HAP-1 (cell line): Measurements from ENCODE around the gene WNT2B.

Source experiments
- DNase-seq, 2 experiments: peaks; one replicate each; pipeline ENCODE4 v3.0.0-alpha.2; 2016 to 2020; ENCODE audit warnings: low spot score in 2 of 2
- H3K27me3 ChIP-seq: fragments of 250-450 bp; sonication (Bioruptor Pico); 2 replicates; pipeline ENCODE4 v1.5.1; 2020; ENCODE audit warnings: low read depth, mild to moderate bottlenecking, moderate library complexity
- H3K36me3 ChIP-seq: fragments of 250-450 bp; sonication (Bioruptor Pico); replicated peaks from 2 replicates; pipeline ENCODE4 v1.5.1; 2020; ENCODE audit warnings: mild to moderate bottlenecking
- H3K4me1 ChIP-seq: fragments of 250-450 bp; sonication (Bioruptor Pico); 2 replicates; pipeline ENCODE4 v1.5.1; 2020; ENCODE audit warnings: mild to moderate bottlenecking
- H3K4me3 ChIP-seq: fragments of 250-450 bp; sonication (Bioruptor Pico); 2 replicates; pipeline ENCODE4 v1.5.1; 2020; ENCODE audit warnings: mild to moderate bottlenecking, moderate library complexity
- H3K9me3 ChIP-seq: fragments of 250-450 bp; sonication (Bioruptor Pico); 2 replicates; pipeline ENCODE4 v1.5.1; 2020; ENCODE audit warnings: mild to moderate bottlenecking, moderate library complexity
- in situ Hi-C: fragments of 300-500 bp; cut with MboI; formaldehyde crosslinking; loops from 3 replicates; pipeline ENCODE4 v1.14.3; 2020; ENCODE audit warnings: low sequenced_read_pairs, inconsistent platforms, mixed read lengths

Gene WNT2B

GRCh38 chr1:112509005-112509659, 367 bp downstream of the WNT2B start:
- H3K4me1 ChIP-seq, result no peaks in the 10 kb centered on the region
- no peaks in the 10 kb centered on the region for H3K9me3 ChIP-seq
- H3K27me3 ChIP-seq, result no peaks in the 10 kb centered on the region
- in situ Hi-C loops, result no loop called here
- DNase-seq, result no peak
- peak overlapping the region; percentile 42 for H3K4me3 ChIP-seq
- no peaks in the 10 kb centered on the region for H3K36me3 ChIP-seq

GRCh38 chr1:112509660-112510178, 954 bp downstream of the WNT2B start:
- Histone ChIP-seq H3K4me1 (no peaks in the 10 kb centered on the region), H3K9me3 (no peaks in the 10 kb centered on the region), H3K27me3 (no peaks in the 10 kb centered on the region), H3K36me3 (no peaks in the 10 kb centered on the region), H3K4me3 (no peak overlapping the region)
- in situ Hi-C loops, result no loop called here
- no peak for DNase-seq

DNA sequence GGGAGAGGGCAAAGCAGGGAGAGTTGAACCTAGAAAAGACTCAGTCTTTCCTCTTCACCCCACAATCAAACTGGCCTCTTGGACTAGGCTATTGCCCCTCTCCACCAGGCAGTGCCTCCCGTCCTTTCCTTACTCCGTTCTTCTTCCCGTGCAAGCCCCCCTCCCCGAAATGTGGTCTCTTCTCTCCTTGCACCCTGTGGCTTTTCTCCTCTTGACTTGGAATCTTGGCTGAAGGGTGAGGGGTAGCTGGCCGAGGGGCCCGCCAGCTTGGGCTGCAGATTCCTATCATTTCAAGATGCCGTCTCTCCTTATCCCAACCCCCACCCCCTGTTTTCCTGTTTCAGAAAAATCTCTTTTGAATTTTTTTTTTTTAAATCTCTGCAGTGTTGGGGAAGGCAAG, 1.6 kb downstream of the WNT2B start:
- Histone ChIP-seq H3K4me1 (no peaks in the 10 kb centered on the region), H3K36me3 (no peaks in the 10 kb centered on the region), H3K9me3 (no peaks in the 10 kb centered on the region), H3K27me3 (no peaks in the 10 kb centered on the region), H3K4me3 (no peak overlapping the region)
- in situ Hi-C loops, result no loop called here
- DNase-seq, result no peak

DNA sequence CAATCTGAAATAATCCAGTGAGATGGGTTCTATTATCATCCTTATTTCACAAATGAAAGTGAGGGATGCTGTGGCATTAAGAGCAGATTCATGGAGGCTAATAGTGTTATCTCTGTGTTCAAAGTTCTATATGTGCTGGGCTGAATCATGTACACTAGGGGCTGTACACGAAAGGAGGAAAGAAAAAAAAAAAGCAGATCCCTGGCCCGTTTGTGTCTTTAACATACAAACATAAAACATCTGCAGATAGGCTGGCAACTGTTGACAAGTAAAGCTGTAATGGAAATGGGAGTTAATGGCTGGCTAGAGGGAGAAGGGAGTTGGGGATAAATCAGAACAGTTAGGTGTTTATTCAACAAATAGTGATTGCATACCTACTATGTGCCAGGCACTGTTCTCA, 3.1 kb downstream of the WNT2B start:
- no peak for DNase-seq
- no peaks in the 10 kb centered on the region for H3K4me1 ChIP-seq
- H3K27me3 ChIP-seq, result no peaks in the 10 kb centered on the region
- H3K9me3 ChIP-seq, result no peaks in the 10 kb centered on the region
- H3K4me3 ChIP-seq, result no peak overlapping the region
- no peaks in the 10 kb centered on the region for H3K36me3 ChIP-seq
- in situ Hi-C loops, result no loop called here

- no peak for DNase-seq
- no peak overlapping the region for H3K4me3 ChIP-seq
- in situ Hi-C loops, result no loop called here
- H3K9me3 ChIP-seq, result no peaks in the 10 kb centered on the region
- H3K36me3 ChIP-seq, result no peaks in the 10 kb centered on the region
- no peaks in the 10 kb centered on the region for H3K27me3 ChIP-seq
- no peaks in the 10 kb centered on the region for H3K4me1 ChIP-seq
Observed at GRCh38 chr1:112513112-112513870, 4.5 kb downstream of the WNT2B start.

- no peaks in the 10 kb centered on the region for H3K27me3 ChIP-seq
- H3K9me3 ChIP-seq, result no peaks in the 10 kb centered on the region
- no peak overlapping the region for H3K4me3 ChIP-seq
- no peak for DNase-seq
- H3K4me1 ChIP-seq, result no peaks in the 10 kb centered on the region
- in situ Hi-C loops, result no loop called here
- no peaks in the 10 kb centered on the region for H3K36me3 ChIP-seq
Observed at GRCh38 chr1:112514901-112515300, 6.1 kb downstream of the WNT2B start.

DNA sequence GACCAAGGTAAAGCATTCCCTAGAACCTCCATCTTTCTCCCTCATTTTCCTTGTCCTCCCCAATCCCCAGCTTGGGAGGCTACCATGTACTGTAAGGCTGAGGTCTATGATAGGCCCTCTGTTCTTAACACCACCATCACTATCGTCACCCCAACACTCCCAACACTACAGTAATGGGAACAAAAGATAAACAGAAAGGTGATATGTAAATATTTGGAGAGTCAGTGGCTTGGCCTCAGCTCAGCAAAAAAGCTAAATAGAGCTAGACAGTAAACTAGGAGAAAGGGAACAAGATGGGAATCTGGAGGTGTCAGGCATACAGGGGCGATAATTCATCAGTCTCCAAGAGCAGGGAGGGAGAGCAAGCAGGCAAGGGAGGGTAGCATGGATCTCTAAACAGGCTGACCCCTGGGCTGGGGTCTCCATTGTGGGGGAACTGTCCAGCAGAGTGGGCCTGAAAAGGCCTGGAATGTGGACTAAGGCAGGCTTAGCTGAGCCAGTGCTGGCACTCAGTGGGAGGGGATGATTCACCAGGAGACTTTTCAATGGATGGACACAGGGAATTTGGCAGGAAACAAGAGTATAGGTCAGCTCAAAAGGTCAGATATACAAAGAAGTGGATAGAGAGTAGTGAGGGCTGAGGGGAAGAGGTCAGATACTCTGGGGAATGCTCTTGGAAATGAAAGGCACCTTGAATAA, 6.7 kb downstream of the WNT2B start:
- Histone ChIP-seq H3K4me3 (no peak overlapping the region), H3K4me1 (no peaks in the 10 kb centered on the region), H3K27me3 (no peaks in the 10 kb centered on the region), H3K9me3 (no peaks in the 10 kb centered on the region), H3K36me3 (no peaks in the 10 kb centered on the region)
- DNase-seq, result no peak
- in situ Hi-C loops, result no loop called here

DNA sequence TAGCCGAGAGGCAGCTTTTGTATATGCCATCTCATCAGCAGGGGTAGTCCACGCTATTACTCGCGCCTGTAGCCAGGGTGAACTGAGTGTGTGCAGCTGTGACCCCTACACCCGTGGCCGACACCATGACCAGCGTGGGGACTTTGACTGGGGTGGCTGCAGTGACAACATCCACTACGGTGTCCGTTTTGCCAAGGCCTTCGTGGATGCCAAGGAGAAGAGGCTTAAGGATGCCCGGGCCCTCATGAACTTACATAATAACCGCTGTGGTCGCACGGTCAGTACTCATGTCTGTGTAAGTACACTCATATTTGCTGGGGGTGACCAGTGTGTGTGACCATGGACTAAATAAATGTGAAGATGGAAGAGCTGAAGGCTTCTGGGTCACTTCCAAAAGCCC, 7.4 kb downstream of the WNT2B start:
- H3K4me1 ChIP-seq, result no peaks in the 10 kb centered on the region
- no peak for DNase-seq
- no peak overlapping the region for H3K4me3 ChIP-seq
- H3K9me3 ChIP-seq, result no peaks in the 10 kb centered on the region
- in situ Hi-C loops, result no loop called here
- no peaks in the 10 kb centered on the region for H3K36me3 ChIP-seq
- no peaks in the 10 kb centered on the region for H3K27me3 ChIP-seq

- in situ Hi-C loops, result no loop called here
Observed at GRCh38 chr1:112517231-112517630, 8.5 kb downstream of the WNT2B start.

GRCh38 chr1:112517646-112518045, 8.9 kb downstream of the WNT2B start:
- Histone ChIP-seq H3K4me1 (no peaks in the 10 kb centered on the region), H3K36me3 (no peaks in the 10 kb centered on the region), H3K9me3 (no peaks in the 10 kb centered on the region), H3K27me3 (no peaks in the 10 kb centered on the region), H3K4me3 (no peak overlapping the region)
- DNase-seq, result no peak
- in situ Hi-C loops, result no loop called here

More at GRCh38 chr1:112517231-112517630, 8.5 kb downstream of the WNT2B start:
- DNase-seq, result no peak
- Histone ChIP-seq H3K27me3 (no peaks in the 10 kb centered on the region), H3K4me1 (no peaks in the 10 kb centered on the region), H3K9me3 (no peaks in the 10 kb centered on the region), H3K36me3 (no peaks in the 10 kb centered on the region), H3K4me3 (no peak overlapping the region)

- in situ Hi-C loops, result no loop called here
- Histone ChIP-seq H3K36me3 (no peaks in the 10 kb centered on the region), H3K4me3 (no peak overlapping the region), H3K4me1 (no peaks in the 10 kb centered on the region), H3K27me3 (no peaks in the 10 kb centered on the region), H3K9me3 (no peaks in the 10 kb centered on the region)
- no peak for DNase-seq
Observed at GRCh38 chr1:112518186-112518585, 9.4 kb downstream of the WNT2B start.

DNA sequence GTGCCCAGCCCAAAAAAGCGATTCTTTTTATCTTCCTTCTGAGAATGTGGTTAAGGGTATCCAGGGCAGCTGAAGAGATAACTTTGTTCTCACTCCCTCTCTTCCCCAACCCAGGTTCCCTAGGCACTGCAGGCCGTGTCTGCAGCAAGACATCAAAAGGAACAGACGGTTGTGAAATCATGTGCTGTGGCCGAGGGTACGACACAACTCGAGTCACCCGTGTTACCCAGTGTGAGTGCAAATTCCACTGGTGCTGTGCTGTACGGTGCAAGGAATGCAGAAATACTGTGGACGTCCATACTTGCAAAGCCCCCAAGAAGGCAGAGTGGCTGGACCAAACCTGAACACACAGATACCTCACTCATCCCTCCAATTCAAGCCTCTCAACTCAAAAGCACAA, 11.4 kb downstream of the WNT2B start:
- DNase-seq, result no peak
- in situ Hi-C loops, result no loop called here
- H3K4me1 ChIP-seq, result no peaks in the 10 kb centered on the region
- no peaks in the 10 kb centered on the region for H3K27me3 ChIP-seq
- no peaks in the 10 kb centered on the region for H3K36me3 ChIP-seq
- no peaks in the 10 kb centered on the region for H3K9me3 ChIP-seq
- no peak overlapping the region for H3K4me3 ChIP-seq

DNA sequence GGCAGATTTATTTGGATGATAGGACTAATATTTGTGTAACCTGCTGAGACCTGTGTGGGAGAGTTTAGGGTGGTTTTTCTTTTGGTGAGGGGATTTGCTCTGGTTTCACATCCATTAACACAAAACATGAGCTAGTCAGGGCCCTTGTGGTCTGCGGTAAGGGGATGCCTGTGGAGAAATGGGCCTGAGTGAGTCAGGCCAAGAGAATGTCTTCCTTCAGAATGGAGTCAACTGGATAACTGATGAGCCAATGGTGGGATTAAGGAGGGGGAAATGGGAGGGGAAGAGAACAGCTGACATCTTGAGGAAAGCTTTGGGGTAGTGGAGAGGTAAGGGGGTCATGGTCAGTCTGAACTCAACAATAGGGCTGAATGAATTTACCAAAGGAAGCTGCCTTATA, 13.9 kb downstream of the WNT2B start:
- in situ Hi-C loops, result no loop called here
- no peaks in the 10 kb centered on the region for H3K27me3 ChIP-seq
- no peaks in the 10 kb centered on the region for H3K9me3 ChIP-seq
- H3K36me3 ChIP-seq, result peaks cover 4% of the 10 kb centered on the region; the same call in 1 of the 2 replicates
- H3K4me3 ChIP-seq, result no peak overlapping the region
- no peak for DNase-seq
- H3K4me1 ChIP-seq, result no peaks in the 10 kb centered on the region

DNA sequence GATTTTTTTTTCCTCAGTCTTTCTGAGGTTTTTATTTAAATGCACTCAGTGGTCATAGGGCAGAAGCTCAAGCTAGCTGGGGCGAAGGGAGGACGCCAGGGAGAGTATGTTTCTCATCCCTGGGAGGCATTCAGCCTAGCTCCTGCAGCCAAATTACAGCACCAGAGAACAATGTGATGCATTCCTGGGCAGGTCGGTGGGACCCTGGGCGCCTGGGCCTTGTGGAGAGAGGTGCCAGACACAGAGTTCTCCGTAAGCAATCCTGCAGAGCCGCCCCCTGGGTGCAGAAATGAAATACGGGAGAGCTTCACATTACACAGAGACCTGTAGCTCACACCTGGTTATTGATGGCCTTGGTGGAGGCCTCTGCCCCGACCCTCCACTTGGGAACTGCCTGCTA, 15.5 kb downstream of the WNT2B start:
- Histone ChIP-seq H3K4me3 (no peak overlapping the region), H3K27me3 (no peaks in the 10 kb centered on the region), H3K4me1 (peaks cover 2% of the 10 kb centered on the region; the same call in 1 of the 2 replicates), H3K9me3 (no peaks in the 10 kb centered on the region), H3K36me3 (peaks cover 4% of the 10 kb centered on the region; the same call in 1 of the 2 replicates)
- in situ Hi-C loops, result no loop called here
- no peak for DNase-seq
